Measurements from ENCODE around the gene KRT6A.
"Not testable (repeated sequence)": the region's sequence is repeated elsewhere in the genome, so short reads cannot be mapped to it uniquely, and the experiment has no call there.

KRT6A gene

DNA sequence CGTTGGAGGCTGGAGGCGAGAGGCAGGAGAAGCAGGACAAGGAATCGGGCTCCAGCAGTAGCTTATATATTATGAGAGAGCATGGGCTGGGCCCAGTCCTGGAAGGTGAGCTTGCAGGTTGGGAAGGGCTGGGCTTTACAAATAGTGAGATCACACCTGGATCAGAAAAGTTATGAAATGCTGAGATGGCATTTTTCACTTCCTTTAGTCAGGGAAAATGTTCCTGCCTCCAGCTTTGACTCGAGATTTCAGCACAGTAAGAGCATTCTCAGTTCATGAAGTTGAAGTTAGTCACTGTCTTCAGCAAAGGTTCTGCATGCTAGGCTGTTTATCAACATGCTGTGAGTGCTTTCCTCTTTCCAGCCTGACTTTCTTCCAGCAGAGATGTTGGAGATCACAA is 19.3 kb downstream of the KRT6A start, which contains the start of gene KRT6C:
TSS of gene KRT6C (minus strand) at position 38 of the 400 bp plus-strand sequence. CDS start 68 bp downstream, outside the sequence.
- DNase-seq (ENCODE audit: low spot score) (no peak), FAIRE-seq (no peak)

DNA sequence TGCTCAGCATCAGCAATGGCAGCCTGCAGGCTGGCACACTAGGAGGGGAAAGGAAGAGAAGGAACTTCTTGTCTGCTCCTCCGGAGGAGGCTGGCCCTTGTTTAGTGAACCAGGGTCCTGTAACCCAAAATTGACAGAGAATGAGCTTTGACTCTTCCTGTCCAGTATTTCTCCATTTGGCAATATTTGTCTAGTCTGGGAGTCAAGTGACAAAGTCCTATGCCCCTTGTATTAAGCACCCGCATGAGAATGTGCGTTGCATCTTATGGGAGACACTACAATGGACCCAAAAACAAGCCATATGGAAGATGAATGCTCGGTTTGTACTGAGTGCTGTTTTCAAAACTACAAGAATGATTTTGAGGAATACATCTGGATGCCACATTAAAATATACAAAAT is 23.2 kb downstream of the KRT6A start:
- no peak for FAIRE-seq

DNA sequence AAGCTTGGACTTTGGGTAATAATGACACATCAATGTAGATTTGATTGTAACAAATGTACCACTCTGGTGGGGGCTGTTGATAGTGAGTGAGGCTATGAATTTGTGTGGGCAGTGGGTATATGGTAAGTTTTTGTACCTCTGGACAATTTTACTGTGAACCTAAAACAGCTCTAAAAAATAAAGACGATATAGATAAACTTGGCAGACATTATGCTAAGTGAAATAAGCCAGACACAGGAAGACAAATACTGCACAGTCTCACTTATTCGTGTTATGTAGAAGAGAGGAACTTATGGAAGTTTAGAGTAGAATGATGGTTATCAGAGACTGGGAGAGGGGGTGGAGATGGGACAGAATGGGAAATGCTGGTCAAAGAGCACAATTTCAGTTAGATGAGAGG is 28.2 kb downstream of the KRT6A start:
- no peak for FAIRE-seq
- DNase-seq (ENCODE audit: low spot score) = no peak

More for the DNA sequence above, 23.2 kb downstream of the KRT6A start:
- DNase-seq (ENCODE audit: low spot score) = no peak

DNA sequence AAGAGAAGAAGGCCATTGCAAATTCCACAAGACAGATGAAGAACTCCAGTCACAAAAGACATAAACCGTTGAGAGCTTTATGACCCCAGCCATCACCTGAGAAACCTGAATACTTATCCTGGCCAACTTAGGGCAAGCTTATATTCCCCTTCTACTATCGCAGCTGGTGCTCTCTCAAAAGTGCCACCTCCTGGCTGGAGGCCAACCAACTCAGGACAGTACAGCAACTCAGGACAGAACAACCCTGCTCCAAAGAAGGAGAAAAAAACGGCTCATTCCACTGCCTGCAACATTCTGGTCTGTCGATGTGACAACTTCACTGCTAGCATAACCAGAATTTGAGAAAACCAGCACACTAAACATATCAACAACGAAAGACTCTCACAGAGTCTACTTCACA is 31.4 kb downstream of the KRT6A start:
- FAIRE-seq = no peak
- DNase-seq (ENCODE audit: low spot score) = no peak

DNA sequence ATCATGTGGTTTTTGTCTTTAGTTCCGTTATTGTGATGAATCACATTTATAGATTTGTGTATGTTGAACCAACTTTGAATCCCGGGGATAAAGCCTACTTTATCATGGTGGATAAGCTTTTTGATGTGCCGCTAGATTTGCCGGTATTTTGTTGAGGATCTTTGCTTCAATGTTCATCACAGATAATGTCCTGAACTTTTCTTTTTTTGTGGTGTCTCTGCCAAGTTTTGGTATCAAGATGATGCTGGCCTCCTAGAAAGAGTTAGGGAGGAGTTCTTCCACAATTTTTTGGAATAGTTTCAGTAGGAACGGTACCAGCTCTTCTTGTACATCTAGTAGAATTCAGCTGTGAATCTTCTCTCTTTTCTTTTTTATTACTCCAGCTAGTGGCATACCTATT is 34.2 kb downstream of the KRT6A start:
- FAIRE-seq = no peak
- no peak for DNase-seq (ENCODE audit: low spot score)

DNA sequence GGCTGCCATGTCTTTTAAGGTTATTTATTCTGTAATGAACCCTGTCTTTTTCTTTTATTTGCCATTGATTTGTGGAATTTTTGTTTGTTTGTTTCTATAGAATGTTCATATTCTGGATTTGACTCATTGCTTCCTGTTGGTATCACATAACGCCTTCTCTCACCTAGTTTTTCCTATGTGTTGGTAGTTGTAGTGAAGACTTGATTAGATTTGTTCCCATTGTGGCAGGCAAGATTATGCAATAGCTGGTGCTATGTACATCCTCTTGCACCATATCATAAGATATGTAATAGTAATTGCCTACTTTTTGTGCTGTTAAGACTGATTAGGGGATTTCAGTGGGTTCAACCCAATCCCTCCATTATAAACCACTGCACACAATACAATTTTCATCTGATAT is 37.2 kb downstream of the KRT6A start:
- DNase-seq (ENCODE audit: low spot score) (no peak), FAIRE-seq (no peak)

DNA sequence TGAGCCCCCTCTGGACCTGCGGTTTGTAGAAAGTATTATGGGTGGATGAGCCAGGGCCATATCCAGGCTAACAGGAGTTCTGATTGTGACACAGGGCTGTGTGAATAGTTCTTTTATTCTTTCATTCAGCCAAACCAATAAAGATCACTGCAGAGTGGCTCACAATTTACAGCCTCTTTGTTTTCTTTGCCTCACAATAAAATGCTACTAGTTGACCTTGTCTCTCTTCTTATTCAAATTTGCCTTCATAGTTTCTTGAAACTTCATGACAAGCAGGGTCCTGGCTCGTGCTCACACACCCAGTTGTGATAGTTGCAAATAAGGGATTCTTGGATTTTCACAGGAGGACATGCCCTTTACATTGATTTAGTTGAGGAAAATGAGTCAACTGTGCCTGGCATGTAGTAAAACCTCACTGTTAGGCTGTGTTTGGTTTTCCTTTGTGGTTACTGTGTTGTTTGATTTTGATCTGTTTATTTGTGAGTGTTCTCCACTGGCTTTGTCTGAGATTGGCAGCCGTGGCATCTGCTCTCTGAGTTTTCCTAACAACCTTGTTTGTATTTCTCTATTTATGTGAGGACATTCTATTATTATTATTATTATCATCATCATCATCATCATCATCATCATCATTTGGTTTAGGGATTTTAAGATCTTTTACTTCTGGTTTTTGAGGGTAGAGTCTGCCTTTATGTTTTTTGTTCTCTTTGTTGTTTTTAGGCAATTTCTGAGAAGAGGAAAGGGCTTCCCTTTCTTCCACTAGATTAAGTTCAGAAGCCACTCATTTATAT is 38.5 kb downstream of the KRT6A start:
- no peak for FAIRE-seq
- peak; percentile 43 for DNase-seq (ENCODE audit: low spot score)

DNA sequence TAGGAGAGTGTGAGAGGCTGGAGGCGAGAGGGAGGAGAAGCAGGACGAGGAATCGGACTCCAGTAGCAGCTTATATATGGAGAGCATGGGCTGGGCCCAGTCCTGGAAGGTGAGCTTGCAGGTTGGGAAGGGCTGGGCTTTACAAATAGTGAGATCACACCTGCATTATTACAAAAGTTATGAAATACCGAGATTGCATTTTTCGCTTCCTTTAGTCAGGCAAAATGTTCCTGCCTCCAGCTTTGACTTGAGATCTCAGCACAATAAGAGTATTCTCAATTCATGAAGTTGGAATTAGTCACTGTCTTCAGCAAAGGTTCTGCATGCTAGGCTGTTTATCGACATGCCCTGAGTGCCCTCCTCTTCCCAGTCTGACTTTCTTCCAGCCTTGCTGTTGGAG is 41.0 kb downstream of the KRT6A start, which contains the start of gene KRT6B:
TSS of gene KRT6B (minus strand) at position 46 of the 400 bp plus-strand sequence. CDS start 68 bp downstream, outside the sequence.
- FAIRE-seq (no peak), DNase-seq (ENCODE audit: low spot score) (no peak)

DNA sequence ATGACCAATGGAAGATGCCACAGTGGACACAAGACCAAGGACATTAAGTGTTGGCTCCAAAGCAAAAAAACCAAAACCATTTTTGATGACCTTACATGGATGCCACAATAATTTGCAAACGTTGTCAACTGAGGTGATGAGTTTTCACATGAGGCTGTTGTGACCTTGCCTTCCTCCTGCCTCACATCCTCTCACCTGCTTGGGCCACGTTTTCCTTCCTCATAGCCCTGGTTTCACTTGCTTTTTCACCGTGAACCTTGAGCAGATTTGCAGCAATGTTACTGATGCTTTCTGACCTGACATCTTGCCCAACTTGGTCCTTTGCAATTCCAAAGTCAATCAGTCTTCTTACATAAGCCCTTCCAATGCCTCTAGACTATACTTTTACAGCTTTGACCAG is 44.8 kb downstream of the KRT6A start:
- FAIRE-seq (no peak), DNase-seq (ENCODE audit: low spot score) (no peak)

DNA sequence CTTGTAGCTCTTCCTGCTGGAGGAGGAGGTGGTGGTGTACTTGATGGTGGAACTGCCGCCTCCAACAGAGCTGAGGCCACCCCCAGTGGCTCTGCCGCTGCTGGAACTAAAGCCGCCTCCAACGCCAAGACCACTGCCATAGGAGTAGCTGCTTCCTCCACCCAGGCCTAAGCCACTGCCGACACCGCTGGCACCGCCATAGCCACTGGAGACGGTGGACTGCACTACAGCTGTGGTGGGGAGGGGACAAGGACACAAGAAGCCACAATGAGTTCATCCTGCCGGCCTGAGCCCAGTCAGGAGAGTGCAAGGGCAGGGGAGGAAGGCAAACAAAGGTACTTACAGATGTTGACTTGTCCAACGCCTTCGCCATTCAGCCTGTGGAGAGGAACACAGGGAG is 45.9 kb downstream of the KRT6A start:
- not testable (repeated sequence) for DNase-seq (ENCODE audit: low spot score); FAIRE-seq

DNA sequence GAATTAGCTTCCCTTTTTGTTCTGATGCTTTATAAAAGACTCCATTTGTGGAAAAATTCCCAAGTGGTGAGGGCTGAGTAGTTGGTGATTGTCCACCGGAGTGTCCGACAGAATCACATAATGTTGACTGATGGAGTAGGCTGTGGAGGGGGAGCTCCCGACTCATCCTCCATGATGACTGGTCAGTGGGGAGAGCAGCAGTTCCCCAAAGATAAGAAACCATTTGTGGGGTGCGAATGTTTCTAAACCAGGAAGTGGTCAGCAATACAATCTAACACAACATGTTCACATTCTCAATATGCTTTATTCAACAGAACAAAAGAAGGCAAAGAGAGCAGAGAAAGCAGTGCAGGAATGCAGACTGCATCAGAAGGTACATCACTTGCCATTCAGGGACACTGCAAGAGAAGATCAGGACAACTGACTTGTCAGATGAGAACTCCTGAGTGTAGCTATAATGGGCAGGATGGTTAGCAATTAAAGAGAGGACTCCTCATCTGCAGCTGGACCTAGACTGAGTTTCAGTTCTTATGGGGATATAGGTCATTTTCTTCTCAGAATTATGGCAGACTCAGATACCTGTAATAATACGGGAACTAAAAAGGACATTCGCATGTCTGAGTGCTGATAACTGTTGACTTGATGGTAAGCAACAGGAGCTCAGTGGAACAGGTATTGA is 46.6 kb downstream of the KRT6A start:
- FAIRE-seq (no peak), DNase-seq (ENCODE audit: low spot score) (no peak)

DNA sequence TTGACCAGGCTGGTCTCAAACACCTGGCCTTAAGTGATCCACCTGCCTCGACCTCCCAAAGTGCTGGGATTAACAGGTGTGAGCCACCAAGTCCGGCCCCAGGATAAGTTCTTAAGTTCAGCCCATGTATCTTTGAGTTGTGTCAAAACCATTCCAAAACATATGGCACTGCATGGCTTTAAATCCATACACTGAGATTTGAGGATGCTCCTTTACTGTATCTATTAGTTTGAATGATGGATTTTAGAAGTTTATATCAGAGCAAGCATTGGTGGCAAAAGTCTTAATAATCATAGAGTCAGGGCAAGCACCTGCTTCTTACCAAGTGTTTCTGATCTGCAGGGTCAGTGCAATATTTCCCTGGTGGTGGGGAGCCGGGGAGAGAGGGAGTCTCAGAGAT is 47.2 kb downstream of the KRT6A start:
- no peak for DNase-seq (ENCODE audit: low spot score)

DNA sequence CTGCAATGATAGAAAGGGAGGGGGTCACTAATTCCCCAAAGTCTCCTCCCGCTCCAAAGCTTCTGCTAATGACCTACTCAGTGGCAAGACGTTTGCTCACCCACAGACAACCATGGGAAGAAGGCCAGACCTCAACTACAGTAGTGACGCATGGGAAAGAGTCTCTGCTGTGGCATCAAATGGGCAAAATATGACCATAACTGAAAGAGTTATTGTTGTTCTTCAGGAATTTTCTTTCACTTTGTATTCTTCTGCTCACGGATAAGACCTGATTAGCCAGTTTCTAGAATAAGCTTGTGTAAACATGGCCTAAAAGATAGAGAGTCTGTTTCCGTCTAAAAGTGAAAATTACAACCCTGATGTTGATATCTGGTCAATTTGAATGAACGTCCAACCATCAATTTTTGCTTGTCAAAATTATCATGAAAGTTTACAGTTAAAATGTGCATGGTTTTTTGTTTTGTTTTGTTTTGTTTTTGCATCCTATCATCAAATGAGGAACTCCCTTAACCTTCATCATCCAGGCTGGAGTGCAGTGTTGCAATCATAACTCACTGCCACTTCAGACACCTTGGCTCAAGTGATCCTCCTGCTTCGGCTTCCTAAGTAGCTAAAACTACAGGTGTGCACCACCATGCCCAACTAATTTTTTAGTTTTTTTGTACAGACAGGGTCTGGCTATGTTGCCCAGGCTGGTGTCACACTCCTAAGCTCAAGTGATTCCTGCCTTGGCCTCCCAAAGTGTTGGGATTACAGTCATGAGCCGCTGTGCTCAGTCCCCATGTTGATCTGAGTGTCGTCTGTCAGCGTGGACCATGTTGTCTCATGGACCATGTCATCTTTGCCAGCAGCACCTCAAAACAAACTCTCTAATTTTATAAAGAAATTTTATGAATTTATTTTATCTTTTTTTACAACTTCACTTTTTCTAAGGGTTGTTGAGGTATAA is 48.1 kb downstream of the KRT6A start:
- FAIRE-seq = no peak

More for the DNA sequence above, 47.2 kb downstream of the KRT6A start:
- FAIRE-seq = no peak

DNA sequence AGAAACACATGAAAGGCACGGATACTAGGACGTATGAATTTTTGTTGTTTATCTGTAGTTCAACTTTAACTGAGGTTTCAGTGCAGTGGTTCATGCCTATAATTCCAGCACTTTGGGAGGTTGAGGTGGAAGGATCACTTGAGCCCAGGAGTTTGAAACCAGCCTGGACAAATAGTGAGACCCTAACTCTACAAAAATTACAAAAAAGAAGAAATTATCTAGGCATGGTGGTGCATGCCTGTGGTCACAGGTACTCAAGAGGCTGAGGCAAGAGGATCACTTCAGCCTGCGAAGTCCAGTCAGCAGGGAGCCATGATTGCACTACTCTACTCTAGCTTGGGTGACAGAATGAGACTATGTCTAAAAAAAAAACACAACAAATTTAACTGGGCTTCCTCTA is 49.1 kb downstream of the KRT6A start:
- FAIRE-seq (no peak), DNase-seq (ENCODE audit: low spot score) (no peak)

More for the DNA sequence above, 48.1 kb downstream of the KRT6A start:
- DNase-seq (ENCODE audit: low spot score) = no peak

DNA sequence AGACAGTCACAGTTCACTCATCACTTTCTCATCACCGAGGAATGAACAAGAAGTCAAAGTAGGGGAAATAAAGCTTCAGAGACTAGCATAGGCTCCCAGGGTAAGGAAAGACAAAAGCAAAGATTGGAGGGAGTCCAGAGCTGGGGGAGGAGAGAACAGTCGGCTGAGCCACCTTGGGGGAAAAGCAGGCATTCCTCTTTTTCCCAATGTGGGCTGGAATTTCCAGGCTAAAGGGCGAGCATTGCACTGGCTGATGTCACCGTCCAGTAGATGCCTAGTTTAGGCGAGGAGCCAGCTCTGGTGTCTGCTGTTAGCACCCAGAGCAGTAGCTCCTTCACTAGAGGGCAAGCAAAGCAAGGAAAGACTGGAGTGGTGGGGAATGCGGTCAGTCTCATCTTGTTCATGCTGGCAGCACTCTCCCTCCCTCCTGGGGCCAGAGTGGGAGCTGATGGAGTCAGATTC is 50.4 kb downstream of the KRT6A start:
- peak; percentile 90 for DNase-seq (ENCODE audit: low spot score)
- FAIRE-seq = peak; percentile 83

DNA sequence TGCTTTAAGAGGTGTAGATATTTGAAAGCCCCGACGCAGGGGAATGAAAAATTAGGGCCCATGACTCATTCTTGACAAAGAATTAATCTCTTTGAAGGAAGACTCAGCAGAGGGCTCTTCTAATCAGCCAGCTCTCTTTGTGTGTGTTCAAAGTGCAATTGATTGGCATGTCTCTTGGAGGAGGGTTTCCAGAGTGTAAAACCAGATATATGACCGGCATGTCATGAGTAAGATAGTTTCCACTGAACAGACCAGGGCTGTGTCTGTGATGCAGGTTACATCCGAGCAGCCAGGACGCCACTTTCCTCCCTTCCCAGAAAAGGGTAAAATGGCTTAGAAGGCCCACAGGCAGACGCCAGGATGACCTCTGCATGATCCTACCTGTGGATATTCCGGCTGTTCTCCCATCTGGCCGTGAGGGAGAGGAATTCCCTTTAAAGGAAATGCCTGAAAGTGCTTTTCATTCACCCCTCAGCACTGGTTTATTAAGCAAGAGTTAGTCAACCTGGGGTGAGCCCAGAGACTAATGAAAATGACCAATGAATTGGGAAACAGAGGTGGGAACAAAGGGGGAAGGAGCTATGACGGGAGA is 51.6 kb downstream of the KRT6A start:
- FAIRE-seq = peak; percentile 72

DNA sequence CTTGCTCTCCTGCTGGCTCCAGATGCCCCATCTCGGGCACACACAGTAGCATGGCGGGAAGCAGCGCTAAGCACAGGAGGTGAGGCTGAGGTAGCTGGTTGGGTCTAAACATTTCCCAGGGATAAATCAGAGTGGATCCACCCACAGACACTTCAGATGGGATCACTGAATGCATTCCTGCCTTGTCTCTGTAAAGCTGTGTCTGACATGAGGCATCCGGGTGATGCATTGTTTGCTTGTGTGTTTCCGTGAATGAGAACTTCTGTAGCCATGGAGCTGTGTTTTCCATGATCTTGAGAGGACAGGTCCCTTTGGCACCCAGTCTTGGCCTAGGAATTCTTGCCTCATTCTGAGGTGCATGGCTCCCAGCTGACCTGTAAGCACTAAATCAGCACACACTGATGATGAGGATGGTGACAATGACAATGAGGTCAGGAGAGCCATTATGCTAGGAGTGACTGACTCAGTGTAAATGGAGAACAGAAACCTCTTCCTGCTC is 52.2 kb downstream of the KRT6A start:
- DNase-seq (ENCODE audit: low spot score) (peak; percentile 45), FAIRE-seq (peak; percentile 71)

More for the DNA sequence above, 51.6 kb downstream of the KRT6A start:
- peak; percentile 47 for DNase-seq (ENCODE audit: low spot score)

DNA sequence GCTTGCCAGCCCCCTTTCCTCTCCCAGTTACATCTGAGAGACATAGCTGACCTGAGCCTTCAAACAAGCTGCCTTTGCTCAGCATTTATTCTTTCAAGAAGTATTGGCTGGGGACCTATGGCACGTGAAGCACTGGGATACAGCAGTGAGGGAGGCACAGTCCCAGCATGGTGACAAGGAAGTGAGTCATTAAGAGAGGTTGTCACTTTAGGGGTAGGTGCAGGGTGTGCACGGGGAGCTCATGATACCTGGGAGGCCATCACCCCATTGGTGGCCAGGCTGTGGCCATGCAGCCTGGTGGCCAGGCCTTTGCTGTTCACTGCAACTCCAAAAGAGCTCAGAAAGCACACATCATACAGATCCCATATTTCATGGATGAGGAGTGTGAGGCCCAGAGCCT is 53.2 kb downstream of the KRT6A start:
- FAIRE-seq (no peak), DNase-seq (ENCODE audit: low spot score) (no peak)

DNA sequence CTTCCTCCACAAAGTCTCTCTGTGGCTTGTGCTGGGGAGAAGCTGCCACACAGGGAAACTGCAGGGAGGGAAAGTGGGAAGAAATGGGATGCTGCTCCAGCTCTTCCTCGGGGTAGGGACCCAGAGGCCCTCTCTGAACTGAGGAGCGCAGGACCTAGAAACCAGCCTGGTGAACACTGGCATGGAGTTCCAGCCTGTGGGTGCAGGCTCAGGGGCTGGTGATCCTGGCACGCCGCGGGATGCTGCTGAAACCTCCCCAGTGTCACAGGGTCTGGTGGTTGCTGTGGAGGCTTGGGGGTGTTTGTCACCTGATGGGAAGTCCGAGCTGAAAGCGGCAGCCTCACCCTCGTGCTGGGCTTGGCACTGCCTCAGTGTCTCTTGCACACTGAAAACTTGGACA is 53.6 kb downstream of the KRT6A start:
- FAIRE-seq (no peak), DNase-seq (ENCODE audit: low spot score) (no peak)
